H1 (cell line): ENCODE data around the gene PRKAR2B.

Source experiments
- BACH1 ChIP-seq: IDR thresholded peaks from 2 replicates; pipeline ENCODE4 v1.6.1; 2012; ENCODE audit warnings: low read length, improper control_type of control experiment
- CTCF ChIP-seq, 3 experiments: IDR thresholded peaks; 1 replicate in 2 of 3; 2 replicates in 1 of 3; pipeline versions ENCODE4 v1.5.1 to v1.6.1; 2011; ENCODE audit warnings: low read length in 3 of 3, mild to moderate bottlenecking in 3 of 3, inconsistent platforms in 2 of 3, low read depth in 1 of 3, moderate library complexity in 1 of 3; ENCODE audit not compliant: insufficient read depth in 1 of 3; ENCODE audit errors: control extremely low read depth in 1 of 3
- EP300 ChIP-seq, 2 experiments: IDR thresholded peaks; 1 replicate in 1 of 2; 2 replicates in 1 of 2; pipeline ENCODE4 v1.6.1; 2011 to 2012; ENCODE audit warnings: low read depth in 2 of 2, low read length in 2 of 2, mild to moderate bottlenecking in 2 of 2, borderline replicate concordance in 1 of 2, inconsistent platforms in 1 of 2, moderate library complexity in 1 of 2
- POLR2A ChIP-seq, 2 experiments: IDR thresholded peaks; 1 replicate in 1 of 2; 2 replicates in 1 of 2; pipeline ENCODE4 v1.6.1; 2011; ENCODE audit warnings: low read depth in 2 of 2, low read length in 2 of 2, mild to moderate bottlenecking in 2 of 2; ENCODE audit errors: control extremely low read depth in 1 of 2
- POLR2AphosphoS5 ChIP-seq: IDR thresholded peaks from 2 replicates; pipeline ENCODE4 v1.6.1; 2011; ENCODE audit warnings: low read depth, low read length
- TAF1 ChIP-seq: IDR thresholded peaks from 2 replicates; pipeline ENCODE4 v1.6.1; 2011; ENCODE audit warnings: mild to moderate bottlenecking, low read depth, low read length
- TAF7 ChIP-seq: optimal IDR thresholded peaks from 2 replicates; pipeline ENCODE3; 2011; ENCODE audit warnings: low read depth, mild to moderate bottlenecking, inconsistent platforms, low read length, moderate library complexity, borderline replicate concordance
- YY1 ChIP-seq: IDR thresholded peaks from 2 replicates; pipeline ENCODE4 v1.6.1; 2011; ENCODE audit warnings: low read depth, mild to moderate bottlenecking, low read length

- no peak for TF ChIP-seq CTCF (IDR thresholded peaks at IDR 0.05; ENCODE audit: control extremely low read depth in 1 of 3, insufficient read depth in 1 of 3, low read depth in 1 of 3, low read length in 3 of 3)
- TF ChIP-seq POLR2AphosphoS5 = no peak
- TF ChIP-seq TAF1 = no peak
- no peak for TF ChIP-seq BACH1
- TF ChIP-seq POLR2A (IDR thresholded peaks at IDR 0.05; ENCODE audit: control extremely low read depth in 1 of 2, low read depth in 2 of 2, low read length in 2 of 2) = no peak
- no peak for TF ChIP-seq YY1
- no peak for TF ChIP-seq TAF7
- TF ChIP-seq EP300 (IDR thresholded peaks at IDR 0.05; ENCODE audit: borderline replicate concordance in 1 of 2, low read depth in 2 of 2, low read length in 2 of 2) = no peak
Measured at GRCh38 chr7:107209565-107209964, 165.1 kb downstream of the PRKAR2B start.
